ENCODE data around the gene SLC25A13.

- no peak for TF ChIP-seq CREB1 (CRISPR knock-in tag; IDR thresholded peaks at IDR 0.05)
- TF ChIP-seq RELA (CRISPR knock-in tag; IDR thresholded peaks at IDR 0.05; ENCODE audit: borderline replicate concordance): no peak
- TF ChIP-seq GABPB1 (CRISPR knock-in tag; IDR thresholded peaks at IDR 0.05): no peak
- no peak for TF ChIP-seq TEAD4 (CRISPR knock-in tag; IDR thresholded peaks at IDR 0.05)
- TF ChIP-seq, protein P1, sequence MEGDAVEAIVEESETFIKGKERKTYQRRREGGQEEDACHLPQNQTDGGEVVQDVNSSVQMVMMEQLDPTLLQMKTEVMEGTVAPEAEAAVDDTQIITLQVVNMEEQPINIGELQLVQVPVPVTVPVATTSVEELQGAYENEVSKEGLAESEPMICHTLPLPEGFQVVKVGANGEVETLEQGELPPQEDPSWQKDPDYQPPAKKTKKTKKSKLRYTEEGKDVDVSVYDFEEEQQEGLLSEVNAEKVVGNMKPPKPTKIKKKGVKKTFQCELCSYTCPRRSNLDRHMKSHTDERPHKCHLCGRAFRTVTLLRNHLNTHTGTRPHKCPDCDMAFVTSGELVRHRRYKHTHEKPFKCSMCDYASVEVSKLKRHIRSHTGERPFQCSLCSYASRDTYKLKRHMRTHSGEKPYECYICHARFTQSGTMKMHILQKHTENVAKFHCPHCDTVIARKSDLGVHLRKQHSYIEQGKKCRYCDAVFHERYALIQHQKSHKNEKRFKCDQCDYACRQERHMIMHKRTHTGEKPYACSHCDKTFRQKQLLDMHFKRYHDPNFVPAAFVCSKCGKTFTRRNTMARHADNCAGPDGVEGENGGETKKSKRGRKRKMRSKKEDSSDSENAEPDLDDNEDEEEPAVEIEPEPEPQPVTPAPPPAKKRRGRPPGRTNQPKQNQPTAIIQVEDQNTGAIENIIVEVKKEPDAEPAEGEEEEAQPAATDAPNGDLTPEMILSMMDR (IDR thresholded peaks at IDR 0.05): no peak
Observed at GRCh38 chr7:96203786-96204185, 118.1 kb downstream of the SLC25A13 start.
